AG09309 (cell line): Measurements from ENCODE around the gene IFI6.
"Not testable (repeated sequence)": the region's sequence is repeated elsewhere in the genome, so short reads cannot be mapped to it uniquely, and the experiment has no call there.

Experiments used
- DNase-seq: peaks from one replicate; pipeline ENCODE4 v3.0.0-alpha.2; 2010; ENCODE audit warnings: low read depth
- H3K4me3 ChIP-seq: 2 replicates; pipeline ENCODE4 v1.5.1; 2011; ENCODE audit warnings: mild to moderate bottlenecking, low read depth, low read length, moderate library complexity; ENCODE audit not compliant: control insufficient read depth
- CTCF ChIP-seq: IDR thresholded peaks from 2 replicates; pipeline ENCODE4 v1.5.1; 2011; ENCODE audit warnings: mild to moderate bottlenecking, low read depth, low read length, inconsistent platforms; ENCODE audit not compliant: insufficient read depth, control insufficient read depth; ENCODE audit errors: missing control alignments

IFI6 gene

GRCh38 chr1:27643600-27644368 lies 28.2 kb downstream of the IFI6 start:
- DNase-seq, result no peak

GRCh38 chr1:27640514-27640913 lies 31.5 kb downstream of the IFI6 start:
- DNase-seq, H3K4me3 ChIP-seq: not testable (repeated sequence)

More at GRCh38 chr1:27643600-27644368, 28.2 kb downstream of the IFI6 start:
- peak; percentile 87 for TF ChIP-seq CTCF
- no peak overlapping the region for H3K4me3 ChIP-seq

GRCh38 chr1:27638805-27639204 lies 33.2 kb downstream of the IFI6 start:
- DNase-seq, result no peak
- TF ChIP-seq CTCF, result no peak
- no peak overlapping the region for H3K4me3 ChIP-seq

- DNase-seq, result no peak
- H3K4me3 ChIP-seq, result no peak overlapping the region
- no peak for TF ChIP-seq CTCF
These were observed 33.8 kb downstream of the IFI6 start for GRCh38 chr1:27638047-27638734.

- H3K4me3 ChIP-seq, result no peak overlapping the region
- no peak for DNase-seq
- no peak for TF ChIP-seq CTCF
These were observed 36.4 kb downstream of the IFI6 start for GRCh38 chr1:27635396-27636142.

- no peak for DNase-seq
- peak within 1 kb of the TSS; percentile 3 for H3K4me3 ChIP-seq
- no peak for TF ChIP-seq CTCF
These were observed 37.0 kb downstream of the IFI6 start, which contains the start of gene FGR for GRCh38 chr1:27634985-27635367. TSS of gene FGR (minus strand) at chr1:27635185. CDS start at chr1:27623916, 11,269 bp downstream.
